ENCODE measurements around the gene SAXO2. TPM values are rescaled to one million over a fixed set of nuclear protein-coding genes. Genes with fewer than 3 reads are reported as not detected.
A peak's percentile ranks its signal among the peaks of the same experiment; 100 is the strongest.
"Not testable (repeated sequence)": the region's sequence is repeated elsewhere in the genome, so short reads cannot be mapped to it uniquely, and the experiment has no call there.

Gene SAXO2
- total RNA-seq, 8 experiments from 2014 or later: 0.76 to 13.6 (median 5.1) TPM

DNA sequence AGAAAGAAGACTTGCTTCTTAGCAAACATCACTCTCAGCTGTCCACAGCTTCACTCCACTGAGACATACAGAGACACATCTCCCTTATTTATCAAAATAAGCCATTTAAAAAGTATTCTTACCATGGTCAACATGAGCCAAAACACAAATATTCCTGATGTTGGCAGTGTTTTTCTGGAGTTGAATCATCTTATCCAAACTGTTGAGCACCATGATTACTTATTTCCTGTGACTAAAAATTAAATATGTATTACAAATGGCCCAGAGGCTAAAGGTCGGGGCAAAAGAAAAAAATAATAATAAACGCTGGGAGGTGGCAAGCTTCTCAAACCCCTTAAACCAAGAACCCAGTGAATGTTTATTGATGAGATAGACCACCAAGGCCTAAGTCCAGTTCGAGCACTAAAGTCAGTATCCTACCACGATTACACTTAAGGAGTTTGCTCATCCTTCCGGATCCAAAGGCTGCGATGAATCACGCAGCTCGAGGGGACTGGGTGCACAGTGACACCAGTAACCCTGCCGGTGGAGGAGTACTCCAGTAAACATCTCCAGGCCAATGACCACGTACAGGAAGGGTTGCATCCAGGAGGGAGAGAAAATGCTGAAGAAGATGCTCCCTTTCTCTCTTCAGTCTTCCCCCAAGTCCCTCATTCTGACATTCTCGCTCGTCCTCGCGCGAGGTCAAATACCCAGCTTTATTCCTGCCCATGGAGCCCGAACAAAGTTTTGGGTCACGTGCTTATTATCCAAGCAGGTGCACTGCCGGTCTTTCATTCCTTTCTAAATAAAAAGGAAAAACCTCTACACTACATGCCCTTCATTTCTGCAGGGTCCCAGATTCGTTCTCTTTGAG, 824 bp upstream of the SAXO2 start:
- peak; percentile 13 to 59 (median 28) for ATAC-seq (replicated peaks in 6 of 8)
- 0 to 10% (median 0%) methylated on average over 1 to 12 of the region's 19 CpGs; no CpG with 5 or more reads in 1 of the 10 experiments for WGBS, 10 experiments
- H3K4me1 ChIP-seq (replicated peaks in 1 of 2): peaks cover 5 to 12% of the 10 kb centered on the region in 2 donors
- in situ Hi-C loops (cut with MboI; ENCODE audit: low pct_unique_long_range_greater_than_20kb in 2 of 9, low sequenced_read_pairs in 9 of 9, unreplicated experiment in 9 of 9): not testable (repeated sequence)
- H3K4me3 ChIP-seq: peak overlapping the region; percentile 68 to 91 (median 71)
- peak overlapping the region in 1 of 2 donors; percentile 48 for H3K27ac ChIP-seq

DNA sequence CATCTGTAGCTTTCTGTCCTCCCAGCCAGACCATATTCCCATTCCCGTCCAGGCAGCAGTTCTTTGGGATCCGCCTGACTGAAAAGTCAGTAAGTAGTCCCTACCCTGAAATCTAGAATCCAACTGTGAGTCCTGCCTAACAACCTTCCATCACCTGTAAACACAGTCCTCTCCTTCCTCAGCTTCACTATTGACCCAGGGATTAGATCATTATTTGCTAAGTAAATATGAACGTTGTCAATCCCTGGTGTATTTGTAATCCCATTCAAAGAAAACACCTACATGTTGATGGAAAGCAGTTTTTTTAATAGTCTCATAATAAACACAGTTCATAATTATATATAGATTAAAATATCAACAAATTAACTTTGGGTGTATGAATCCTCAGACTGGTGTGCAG, 732 bp downstream of the SAXO2 start:
- peak overlapping the region; percentile 68 to 91 (median 71) for H3K4me3 ChIP-seq
- H3K4me1 ChIP-seq (replicated peaks in 1 of 2): peaks cover 9 to 12% of the 10 kb centered on the region in 2 donors
- WGBS, 10 experiments: 0 to 60% (median 18%) methylated on average over 1 to 3 of the region's 3 CpGs; no CpG with 5 or more reads in 2 of the 10 experiments
- H3K27ac ChIP-seq: no peak overlapping the region
- ATAC-seq (replicated peaks in 6 of 8): peak in 1 of 8 experiments; percentile 1
- in situ Hi-C loops (cut with MboI; ENCODE audit: low pct_unique_long_range_greater_than_20kb in 2 of 9, low sequenced_read_pairs in 9 of 9, unreplicated experiment in 9 of 9): no loop called here

DNA sequence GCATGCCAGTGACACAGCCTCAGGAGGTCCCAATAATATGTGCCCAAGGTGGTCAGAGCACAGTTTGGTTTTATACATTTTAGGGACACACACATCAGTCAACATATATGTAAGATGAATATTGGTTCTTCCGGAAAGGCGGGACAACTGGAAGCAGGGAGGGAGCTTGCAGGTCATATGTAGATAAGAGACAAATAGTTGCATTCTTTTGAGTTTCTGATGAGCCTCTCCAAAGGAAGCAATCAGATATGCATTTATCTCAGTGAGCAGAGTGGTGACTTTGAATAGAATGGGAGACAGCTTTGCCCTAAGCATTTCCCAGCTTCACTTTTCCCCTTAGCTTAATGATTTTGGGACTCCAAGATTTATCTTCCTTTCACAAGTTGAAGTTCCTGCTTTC, 4.5 kb downstream of the SAXO2 start:
- WGBS, 10 experiments: 14 to 100% (median 23%) methylated on average over 1 to 2 of the region's 2 CpGs; no CpG with 5 or more reads in 4 of the 10 experiments
- in situ Hi-C loops (cut with MboI; ENCODE audit: low pct_unique_long_range_greater_than_20kb in 2 of 9, low sequenced_read_pairs in 9 of 9, unreplicated experiment in 9 of 9); H3K4me3 ChIP-seq; H3K4me1 ChIP-seq (replicated peaks in 1 of 2); H3K27ac ChIP-seq; ATAC-seq (replicated peaks in 6 of 8): not testable (repeated sequence)

DNA sequence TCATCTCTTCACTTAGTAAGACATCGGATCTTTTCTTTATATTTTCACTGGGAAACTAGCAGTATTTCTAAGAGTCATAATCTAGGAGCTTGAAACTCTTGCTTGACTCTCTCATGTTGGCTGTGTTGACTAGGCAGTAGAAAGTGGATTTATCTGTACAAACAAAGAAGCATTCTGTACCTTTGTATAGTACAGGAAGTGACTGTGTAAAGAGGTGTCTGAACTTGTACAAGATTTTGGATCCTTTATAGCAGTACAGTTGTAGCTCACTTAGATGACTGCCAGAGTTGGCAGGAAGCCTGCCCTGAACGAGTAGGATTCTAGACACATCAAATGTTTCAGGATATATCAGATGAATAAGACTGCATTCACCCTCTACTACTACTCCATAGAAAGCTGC, 5.8 kb downstream of the SAXO2 start:
- H3K27ac ChIP-seq; ATAC-seq (replicated peaks in 6 of 8); in situ Hi-C loops (cut with MboI; ENCODE audit: low pct_unique_long_range_greater_than_20kb in 2 of 9, low sequenced_read_pairs in 9 of 9, unreplicated experiment in 9 of 9); H3K4me3 ChIP-seq; H3K4me1 ChIP-seq (replicated peaks in 1 of 2): not testable (repeated sequence)
- 0 to 100% (median 93%) methylated on average over 1 to 2 of the region's 2 CpGs; no CpG with 5 or more reads in 1 of the 10 experiments for WGBS, 10 experiments

DNA sequence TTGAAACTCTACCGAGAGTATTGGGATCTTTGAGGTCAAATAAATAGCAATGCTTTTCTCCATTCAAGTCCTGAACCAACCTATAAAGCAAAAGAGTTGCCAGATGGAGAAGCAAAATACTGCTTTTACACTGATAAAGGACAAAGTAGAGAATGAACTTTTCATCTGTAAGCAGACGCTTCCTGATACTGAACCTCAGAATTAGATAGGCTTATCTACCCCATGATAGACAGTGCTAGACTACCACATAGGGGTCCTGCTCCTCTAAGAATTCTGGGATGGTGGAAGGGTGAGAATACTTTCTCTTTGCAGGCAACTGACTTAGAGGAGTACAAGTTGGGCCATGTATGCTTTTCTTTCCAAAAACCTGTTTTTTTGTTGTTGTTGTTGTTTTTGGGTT, 9.5 kb downstream of the SAXO2 start:
- in situ Hi-C loops (cut with MboI; ENCODE audit: low pct_unique_long_range_greater_than_20kb in 2 of 9, low sequenced_read_pairs in 9 of 9, unreplicated experiment in 9 of 9): no loop called here
- Histone ChIP-seq H3K4me1 (replicated peaks in 1 of 2) (peaks cover 0 to 9% of the 10 kb centered on the region in 2 donors), H3K4me3 (no peak overlapping the region), H3K27ac (no peak overlapping the region)
- 0 to 100% (median 53%) methylated on average over 1 to 2 of the region's 2 CpGs for WGBS, 10 experiments
- no peak for ATAC-seq (replicated peaks in 6 of 8)

DNA sequence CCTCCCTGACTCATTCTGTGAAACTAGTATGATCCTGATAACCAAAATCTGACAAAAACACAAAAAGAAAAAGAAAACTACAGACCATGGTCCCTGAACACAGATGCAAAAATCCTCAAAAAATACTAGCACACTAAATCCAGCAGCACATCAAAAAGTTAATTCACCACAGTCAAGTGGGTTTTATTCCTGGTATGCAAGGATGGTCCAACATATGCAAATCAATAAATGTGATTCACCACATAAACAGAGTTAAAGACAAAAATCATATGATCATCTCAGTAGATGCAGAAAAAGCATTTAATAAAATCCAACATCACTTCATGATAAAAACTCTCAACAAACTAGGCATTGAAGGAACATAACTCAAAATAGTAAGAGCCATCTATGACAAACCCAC, 12.8 kb downstream of the SAXO2 start:
- no peak for ATAC-seq (replicated peaks in 6 of 8)
- H3K4me3 ChIP-seq: no peak overlapping the region
- no peak overlapping the region for H3K27ac ChIP-seq
- peaks cover 0 to 5% of the 10 kb centered on the region in 2 donors for H3K4me1 ChIP-seq (replicated peaks in 1 of 2)
- in situ Hi-C loops (cut with MboI; ENCODE audit: low pct_unique_long_range_greater_than_20kb in 2 of 9, low sequenced_read_pairs in 9 of 9, unreplicated experiment in 9 of 9): no loop called here

DNA sequence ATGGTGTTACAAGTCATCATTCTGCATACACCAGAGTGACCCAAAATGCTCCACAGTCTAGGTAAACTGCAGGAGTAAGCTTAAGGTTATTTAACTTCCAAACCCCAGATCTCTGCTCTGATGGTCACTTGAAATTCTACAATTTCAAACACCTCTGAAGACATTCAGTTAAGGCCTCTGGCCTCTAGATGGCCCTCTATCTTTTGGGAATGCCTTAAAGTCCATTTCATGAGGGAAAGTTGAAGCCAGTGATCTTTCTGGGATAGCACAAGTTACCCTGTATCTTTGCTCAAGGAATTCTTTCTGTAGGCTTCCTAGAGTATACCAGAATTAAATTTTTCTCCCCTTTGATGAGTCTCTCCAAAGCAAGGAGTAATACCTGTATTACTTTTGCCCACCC, 18.7 kb downstream of the SAXO2 start:
- in situ Hi-C loops (cut with MboI; ENCODE audit: low pct_unique_long_range_greater_than_20kb in 2 of 9, low sequenced_read_pairs in 9 of 9, unreplicated experiment in 9 of 9); H3K4me1 ChIP-seq (replicated peaks in 1 of 2); H3K27ac ChIP-seq; H3K4me3 ChIP-seq: not testable (repeated sequence)
- peak in 5 of 8 experiments; percentile 30 to 84 (median 71) for ATAC-seq (replicated peaks in 6 of 8)

DNA sequence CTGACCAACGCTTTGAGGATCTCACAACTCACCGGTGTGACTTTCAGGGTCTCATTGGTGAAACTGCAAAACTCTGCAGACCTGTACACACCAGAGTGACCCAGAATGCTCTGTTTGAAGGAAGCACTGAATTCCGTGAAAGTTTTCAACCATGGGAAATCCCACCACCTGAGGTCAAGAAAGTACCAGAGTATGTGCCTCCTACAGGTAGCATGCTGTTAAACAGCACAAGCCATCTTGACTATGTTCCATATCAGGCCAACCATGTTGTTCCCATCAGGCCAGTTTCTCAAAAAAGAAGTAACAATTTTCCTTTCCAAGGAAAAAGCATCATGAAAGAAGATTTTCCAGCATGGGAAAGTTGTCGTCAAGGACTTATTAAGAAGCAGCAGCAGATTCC, 19.8 kb downstream of the SAXO2 start:
- 44 to 100% (median 85%) methylated on average over 1 to 4 of the region's 4 CpGs for WGBS, 10 experiments
- in situ Hi-C loops (cut with MboI; ENCODE audit: low pct_unique_long_range_greater_than_20kb in 2 of 9, low sequenced_read_pairs in 9 of 9, unreplicated experiment in 9 of 9); H3K27ac ChIP-seq; H3K4me3 ChIP-seq; ATAC-seq (replicated peaks in 6 of 8); H3K4me1 ChIP-seq (replicated peaks in 1 of 2): not testable (repeated sequence)

DNA sequence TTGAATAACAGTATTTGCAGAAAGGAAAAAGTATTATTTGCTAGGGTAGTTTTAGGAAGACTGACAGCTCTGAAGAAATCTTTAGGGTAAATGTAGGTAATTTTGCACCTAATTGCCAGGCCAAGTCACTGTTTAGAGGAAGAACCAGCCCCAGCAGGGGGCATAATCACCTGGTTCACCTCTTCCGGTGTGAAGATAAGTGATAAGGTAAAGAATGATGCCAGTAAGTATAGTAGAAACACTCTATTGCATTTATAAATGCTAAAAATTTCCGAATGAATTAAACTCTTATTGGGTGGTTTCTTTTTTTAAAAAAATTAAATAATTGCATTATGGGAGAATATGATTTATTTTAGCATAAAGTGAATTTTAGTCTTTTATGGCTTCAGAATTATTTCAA, 21.8 kb downstream of the SAXO2 start:
- WGBS, 10 experiments: 80% methylated on average over 1 of the region's 2 CpGs; no CpG with 5 or more reads in 8 of the 10 experiments
- in situ Hi-C loops (cut with MboI; ENCODE audit: low pct_unique_long_range_greater_than_20kb in 2 of 9, low sequenced_read_pairs in 9 of 9, unreplicated experiment in 9 of 9); H3K4me3 ChIP-seq; ATAC-seq (replicated peaks in 6 of 8); H3K4me1 ChIP-seq (replicated peaks in 1 of 2); H3K27ac ChIP-seq: not testable (repeated sequence)

DNA sequence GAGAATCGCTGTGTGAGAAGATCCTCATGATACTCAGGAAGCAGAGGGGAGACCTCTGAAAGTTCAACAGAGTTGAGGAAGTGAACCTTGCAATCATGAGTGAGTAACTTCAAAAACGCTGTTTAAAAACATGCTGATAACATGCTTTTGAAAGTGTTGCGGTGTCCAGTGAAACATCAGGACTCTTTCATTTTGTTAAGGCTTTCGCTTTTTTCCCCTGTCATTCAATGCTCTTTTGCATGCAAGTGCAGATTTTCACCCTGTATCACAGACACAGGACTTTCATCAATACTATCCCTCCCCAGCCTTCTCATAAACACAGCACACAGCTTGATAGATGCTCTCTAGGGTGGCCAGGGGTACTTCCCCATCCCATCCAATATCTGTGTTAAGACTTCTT, 23.9 kb downstream of the SAXO2 start:
- ATAC-seq (replicated peaks in 6 of 8); H3K4me3 ChIP-seq; in situ Hi-C loops (cut with MboI; ENCODE audit: low pct_unique_long_range_greater_than_20kb in 2 of 9, low sequenced_read_pairs in 9 of 9, unreplicated experiment in 9 of 9); H3K27ac ChIP-seq; H3K4me1 ChIP-seq (replicated peaks in 1 of 2): not testable (repeated sequence)
- WGBS, 10 experiments: 64 to 98% (median 80%) methylated on average over 2 to 4 of the region's 4 CpGs; no CpG with 5 or more reads in 1 of the 10 experiments

DNA sequence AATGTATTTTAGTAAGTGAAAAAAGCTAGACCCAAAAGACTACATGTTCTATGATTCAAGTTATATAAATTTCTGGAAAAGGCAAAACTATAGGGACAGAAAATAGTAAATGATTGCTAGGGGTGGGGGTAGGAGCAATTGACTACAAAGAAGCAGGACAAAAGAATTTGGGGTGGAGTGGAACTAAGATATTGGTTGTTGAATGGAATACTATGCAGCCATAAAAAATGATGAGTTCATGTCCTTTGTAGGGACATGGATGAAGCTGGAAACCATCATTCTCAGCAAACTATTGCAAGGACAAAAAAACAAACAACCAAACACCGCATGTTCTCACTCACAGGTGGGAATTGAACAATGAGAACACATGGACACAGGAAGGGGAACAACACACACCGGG, 25.6 kb downstream of the SAXO2 start:
- ATAC-seq (replicated peaks in 6 of 8); H3K4me3 ChIP-seq; H3K27ac ChIP-seq; H3K4me1 ChIP-seq (replicated peaks in 1 of 2); in situ Hi-C loops (cut with MboI; ENCODE audit: low pct_unique_long_range_greater_than_20kb in 2 of 9, low sequenced_read_pairs in 9 of 9, unreplicated experiment in 9 of 9): not testable (repeated sequence)
- 80 to 100% methylated on average over 1 of the region's 2 CpGs; no CpG with 5 or more reads in 8 of the 10 experiments for WGBS, 10 experiments

DNA sequence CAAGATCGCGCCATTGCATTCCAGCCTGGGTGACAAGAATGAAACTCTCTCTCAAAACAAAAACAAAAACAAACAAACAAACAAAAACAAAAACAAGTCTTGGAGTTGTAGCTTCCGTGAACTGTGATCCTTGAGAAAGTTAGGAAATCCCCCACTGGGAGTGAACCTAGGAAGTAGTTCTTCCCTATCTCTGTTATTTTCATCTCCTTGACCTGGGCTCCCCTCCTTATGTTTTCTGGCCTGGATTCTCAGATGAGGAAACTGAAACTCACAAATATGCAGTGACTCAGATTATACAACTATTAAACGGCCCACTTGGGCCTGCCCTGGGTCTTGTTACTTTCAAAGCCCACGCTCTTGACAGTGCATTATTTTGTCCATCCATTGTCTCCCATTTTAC, 29.7 kb downstream of the SAXO2 start:
- no peak overlapping the region for H3K27ac ChIP-seq
- H3K4me3 ChIP-seq: no peak overlapping the region
- in situ Hi-C loops (cut with MboI; ENCODE audit: low pct_unique_long_range_greater_than_20kb in 2 of 9, low sequenced_read_pairs in 9 of 9, unreplicated experiment in 9 of 9): no loop called here
- no peak for ATAC-seq (replicated peaks in 6 of 8)
- WGBS, 10 experiments: 57 to 100% (median 83%) methylated on average over 1 to 5 of the region's 5 CpGs; no CpG with 5 or more reads in 2 of the 10 experiments
- H3K4me1 ChIP-seq (replicated peaks in 1 of 2): no peaks in the 10 kb centered on the region

DNA sequence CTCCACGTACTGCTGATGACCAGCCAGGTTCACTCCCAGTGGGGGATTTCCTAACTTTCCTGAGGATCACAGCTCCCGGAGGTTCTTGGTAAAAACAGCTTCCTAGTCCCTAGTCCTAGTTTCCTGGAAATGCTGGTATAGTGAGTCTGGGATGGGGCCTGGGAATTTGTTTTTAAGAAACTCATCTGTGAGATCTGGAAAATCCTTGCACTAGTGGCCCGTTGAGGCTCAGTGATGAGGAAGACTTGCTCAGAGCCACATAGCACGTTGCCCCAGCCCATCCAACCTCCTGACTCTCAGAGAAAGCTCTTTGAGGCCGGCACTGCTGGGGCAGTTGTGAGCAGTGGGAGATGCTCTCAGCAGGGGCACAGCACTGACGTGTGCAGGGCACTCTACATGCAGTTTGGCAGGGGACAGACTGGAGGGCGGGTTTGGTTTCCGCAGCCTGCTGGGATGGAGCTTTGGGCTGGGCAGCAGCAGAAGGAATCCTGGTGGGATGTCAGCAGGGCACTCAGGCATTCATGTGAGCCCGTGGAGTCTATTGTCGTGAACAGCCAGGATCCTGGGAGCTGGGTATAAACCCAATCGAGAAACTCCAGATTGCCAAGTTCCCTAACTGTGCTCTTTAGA, 31.6 kb downstream of the SAXO2 start:
- no peak for ATAC-seq (replicated peaks in 6 of 8)

More for the DNA sequence above, 31.6 kb downstream of the SAXO2 start:
- Histone ChIP-seq H3K4me3 (no peak overlapping the region), H3K4me1 (replicated peaks in 1 of 2) (no peaks in the 10 kb centered on the region), H3K27ac (no peak overlapping the region)
- 0 to 75% (median 50%) methylated on average over 1 to 3 of the region's 11 CpGs; no CpG with 5 or more reads in 5 of the 10 experiments for WGBS, 10 experiments
- in situ Hi-C loops (cut with MboI; ENCODE audit: low pct_unique_long_range_greater_than_20kb in 2 of 9, low sequenced_read_pairs in 9 of 9, unreplicated experiment in 9 of 9): no loop called here
